Neural cell (in vitro differentiated cells): Measurements from ENCODE around the gene JAK2. TPM values are rescaled to one million over a fixed set of nuclear protein-coding genes. Genes with fewer than 3 reads are reported as not detected.

Experiments
- H2AFZ ChIP-seq: fragments of 200-600, 300-800 bp; sonication (generic), shearing (Covaris generic); 2 replicates; pipeline ENCODE4 v1.6.0; 2014; ENCODE audit warnings: low read depth, mild to moderate bottlenecking, antibody characterized with exemption, low read length, moderate library complexity
- H3F3A ChIP-seq: fragments of 200-600 bp; shearing (Covaris generic); 2 replicates; pipeline ENCODE4 v1.6.1; 2016; ENCODE audit warnings: mild to moderate bottlenecking, moderate library complexity, mixed read lengths, antibody characterized with exemption, low read length; ENCODE audit not compliant: insufficient read depth, poor library complexity, severe bottlenecking
- H3K27ac ChIP-seq: fragments of 200-600, 300-800 bp; sonication (generic), shearing (Covaris generic); 2 replicates; pipeline ENCODE4 v1.5.1; 2014; ENCODE audit warnings: mild to moderate bottlenecking, low read length, moderate library complexity
- H3K27me3 ChIP-seq: fragments of 300-800, 200-600 bp; sonication (generic), shearing (Covaris generic); 2 replicates; pipeline ENCODE4 v1.6.0; 2014; ENCODE audit warnings: mild to moderate bottlenecking, low read depth, low read length, moderate library complexity; ENCODE audit not compliant: insufficient read depth
- H3K36me3 ChIP-seq: fragments of 300-800, 200-600 bp; sonication (generic), shearing (Covaris generic); 2 replicates; pipeline ENCODE4 v1.5.1; 2014; ENCODE audit warnings: mild to moderate bottlenecking, antibody characterized with exemption, low read length, moderate library complexity; ENCODE audit not compliant: insufficient read depth
- H3K4me2 ChIP-seq: fragments of 300-800, 200-600 bp; sonication (generic), shearing (Covaris generic); 2 replicates; pipeline ENCODE4 v1.6.0; 2014; ENCODE audit warnings: mild to moderate bottlenecking, low read length
- H3K4me3 ChIP-seq: fragments of 300-800, 200-600 bp; sonication (generic), shearing (Covaris generic); 2 replicates; pipeline ENCODE4 v1.5.1; 2014; ENCODE audit warnings: mild to moderate bottlenecking, low read length, moderate library complexity
- H3K79me2 ChIP-seq: fragments of 200-600 bp; shearing (Covaris generic); replicated peaks from 2 replicates; pipeline ENCODE4 v1.6.0; 2014; ENCODE audit warnings: mild to moderate bottlenecking, low read length, moderate library complexity; ENCODE audit not compliant: insufficient read depth
- H3K9ac ChIP-seq: fragments of 300-800, 200-600 bp; sonication (generic), shearing (Covaris generic); 2 replicates; pipeline ENCODE4 v1.6.1; 2016; ENCODE audit warnings: mild to moderate bottlenecking, low read length, mixed read lengths
- H3K9me2 ChIP-seq: fragments of 200-600 bp; shearing (Covaris generic); 2 replicates; pipeline ENCODE4 v1.6.1; 2016; ENCODE audit warnings: mild to moderate bottlenecking, low read length, mixed read lengths; ENCODE audit not compliant: insufficient read depth
- H3K9me3 ChIP-seq: fragments of 200-600, 300-800 bp; sonication (generic), shearing (Covaris generic); 2 replicates; pipeline ENCODE4 v1.6.1; 2016; ENCODE audit warnings: mild to moderate bottlenecking, mixed run types, low read length, moderate library complexity, mixed read lengths
- H4K20me1 ChIP-seq: fragments of 200-600 bp; shearing (Covaris generic); 2 replicates; pipeline ENCODE4 v1.6.1; 2016; ENCODE audit warnings: mild to moderate bottlenecking, mixed run types; ENCODE audit not compliant: insufficient read depth
- CTCF ChIP-seq: fragments of 450-650 bp; IDR thresholded peaks from 2 replicates; pipeline ENCODE4 v1.5.1; 2014; ENCODE audit warnings: antibody characterized with exemption, mild to moderate bottlenecking, moderate library complexity; ENCODE audit not compliant: poor library complexity, severe bottlenecking
- EP300 ChIP-seq: fragments of 450-650 bp; conservative IDR thresholded peaks from 2 replicates; pipeline ENCODE4 v1.6.1; 2014; ENCODE audit warnings: antibody characterized with exemption, mild to moderate bottlenecking, moderate library complexity; ENCODE audit not compliant: poor library complexity, severe bottlenecking
- EZH2 ChIP-seq: fragments of 200-600, 300-800 bp; shearing (Covaris generic), sonication (generic); IDR thresholded peaks from 2 replicates; pipeline ENCODE4 v1.6.1; 2014; ENCODE audit warnings: antibody characterized with exemption, low read length, borderline replicate concordance, mild to moderate bottlenecking; ENCODE audit not compliant: insufficient read depth, poor library complexity, severe bottlenecking
- MXI1 ChIP-seq: fragments of 450-650 bp; conservative IDR thresholded peaks from 2 replicates; pipeline ENCODE4 v1.6.1; 2014; ENCODE audit warnings: antibody characterized with exemption, mild to moderate bottlenecking; ENCODE audit not compliant: poor library complexity, severe bottlenecking
- POLR2AphosphoS5 ChIP-seq: IDR thresholded peaks from 2 replicates; pipeline ENCODE4 v1.6.1; 2012
- RAD21 ChIP-seq: fragments of 450-650 bp; conservative IDR thresholded peaks from 2 replicates; pipeline ENCODE4 v1.6.1; 2014; ENCODE audit warnings: antibody characterized with exemption, mild to moderate bottlenecking, moderate library complexity
- REST ChIP-seq: IDR thresholded peaks from 2 replicates; pipeline ENCODE4 v1.6.1; 2012; ENCODE audit warnings: borderline replicate concordance
- SMC3 ChIP-seq: fragments of 450-650 bp; conservative IDR thresholded peaks from 2 replicates; pipeline ENCODE4 v1.6.1; 2014; ENCODE audit warnings: antibody characterized with exemption, mild to moderate bottlenecking, moderate library complexity; ENCODE audit not compliant: poor library complexity
- TAF1 ChIP-seq: IDR thresholded peaks from 2 replicates; pipeline ENCODE4 v1.6.1; 2012; ENCODE audit warnings: low read depth
- polyA plus RNA-seq: library from polyadenylated mRNA; depleted of rRNA; stranded (reverse); fragments of >200 nt; gene quantifications from 2 replicates; pipeline ENCODE4 v1.2.3, GENCODE V29; 2014

JAK2 gene
- polyA plus RNA-seq, 1 donor from 2014 or later, result 19.7 TPM

- no peaks in the 10 kb centered on the region for H3K9me2 ChIP-seq
- no peak overlapping the region for H3K4me3 ChIP-seq
- no peak overlapping the region for H3K4me2 ChIP-seq
- H3K36me3 ChIP-seq, result peaks cover 14% of the 10 kb centered on the region
- H4K20me1 ChIP-seq, result no peaks in the 10 kb centered on the region
- H3K79me2 ChIP-seq, result no peaks in the 10 kb centered on the region
- no peaks in the 10 kb centered on the region for H3F3A ChIP-seq
- H3K27ac ChIP-seq, result no peak overlapping the region
- H2AFZ ChIP-seq, result no peak overlapping the region
- no peak overlapping the region for H3K9ac ChIP-seq
- TF ChIP-seq TAF1 (no peak), REST (no peak), EZH2 (no peak)
- no peaks in the 10 kb centered on the region for H3K27me3 ChIP-seq
- H3K9me3 ChIP-seq, result peaks cover 12% of the 10 kb centered on the region
These were observed 57.6 kb downstream of the JAK2 start for GRCh38 chr9:5042661-5043178.

- H3F3A ChIP-seq, result no peaks in the 10 kb centered on the region
- no peaks in the 10 kb centered on the region for H4K20me1 ChIP-seq
- no peak overlapping the region for H3K4me2 ChIP-seq
- H3K79me2 ChIP-seq, result no peaks in the 10 kb centered on the region
- H3K27ac ChIP-seq, result no peak overlapping the region
- H2AFZ ChIP-seq, result no peak overlapping the region
- H3K27me3 ChIP-seq, result no peaks in the 10 kb centered on the region
- peaks cover 14% of the 10 kb centered on the region for H3K36me3 ChIP-seq
- peaks cover 12% of the 10 kb centered on the region for H3K9me3 ChIP-seq
- TF ChIP-seq CTCF, result no peak
- TF ChIP-seq EP300, result no peak
- TF ChIP-seq RAD21, result no peak
- TF ChIP-seq MXI1, result no peak
- TF ChIP-seq POLR2AphosphoS5, result no peak
- TF ChIP-seq SMC3, result no peak
- no peak for TF ChIP-seq REST
- no peak overlapping the region for H3K4me3 ChIP-seq
- H3K9me2 ChIP-seq, result no peaks in the 10 kb centered on the region
- no peak overlapping the region for H3K9ac ChIP-seq
These were observed 58.3 kb downstream of the JAK2 start for GRCh38 chr9:5043381-5043780.
